ENCODE results near the gene IL22RA1.

DNA sequence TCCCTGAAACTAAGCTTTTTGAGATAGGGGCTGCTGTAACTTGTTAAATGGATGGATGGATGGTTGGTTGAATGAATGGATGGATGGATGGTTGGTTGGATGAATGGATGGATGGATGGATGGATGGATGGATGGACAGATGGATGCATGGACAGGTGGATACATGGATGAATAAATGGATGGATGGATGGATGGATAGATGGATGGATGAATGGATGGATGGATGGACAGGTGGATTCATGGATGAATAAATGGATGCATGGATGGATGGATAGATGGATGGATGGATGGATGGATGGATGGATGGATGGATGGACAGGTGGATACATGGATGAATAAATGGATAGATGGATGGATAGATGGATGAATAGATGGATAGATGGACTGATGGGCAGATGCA is 57.9 kb downstream of the IL22RA1 start:
- TF ChIP-seq FOXP2 (optimal IDR thresholded peaks at IDR 0.05; ENCODE audit: borderline replicate concordance, extremely low read depth, extremely low read length, insufficient read depth) (no peak), SIN3A (IDR thresholded peaks at IDR 0.05; ENCODE audit: borderline replicate concordance, insufficient read depth, low read length) (no peak), POLR2AphosphoS5 (IDR thresholded peaks at IDR 0.05; ENCODE audit: low read depth, low read length) (no peak)
- TF ChIP-seq, protein P1, sequence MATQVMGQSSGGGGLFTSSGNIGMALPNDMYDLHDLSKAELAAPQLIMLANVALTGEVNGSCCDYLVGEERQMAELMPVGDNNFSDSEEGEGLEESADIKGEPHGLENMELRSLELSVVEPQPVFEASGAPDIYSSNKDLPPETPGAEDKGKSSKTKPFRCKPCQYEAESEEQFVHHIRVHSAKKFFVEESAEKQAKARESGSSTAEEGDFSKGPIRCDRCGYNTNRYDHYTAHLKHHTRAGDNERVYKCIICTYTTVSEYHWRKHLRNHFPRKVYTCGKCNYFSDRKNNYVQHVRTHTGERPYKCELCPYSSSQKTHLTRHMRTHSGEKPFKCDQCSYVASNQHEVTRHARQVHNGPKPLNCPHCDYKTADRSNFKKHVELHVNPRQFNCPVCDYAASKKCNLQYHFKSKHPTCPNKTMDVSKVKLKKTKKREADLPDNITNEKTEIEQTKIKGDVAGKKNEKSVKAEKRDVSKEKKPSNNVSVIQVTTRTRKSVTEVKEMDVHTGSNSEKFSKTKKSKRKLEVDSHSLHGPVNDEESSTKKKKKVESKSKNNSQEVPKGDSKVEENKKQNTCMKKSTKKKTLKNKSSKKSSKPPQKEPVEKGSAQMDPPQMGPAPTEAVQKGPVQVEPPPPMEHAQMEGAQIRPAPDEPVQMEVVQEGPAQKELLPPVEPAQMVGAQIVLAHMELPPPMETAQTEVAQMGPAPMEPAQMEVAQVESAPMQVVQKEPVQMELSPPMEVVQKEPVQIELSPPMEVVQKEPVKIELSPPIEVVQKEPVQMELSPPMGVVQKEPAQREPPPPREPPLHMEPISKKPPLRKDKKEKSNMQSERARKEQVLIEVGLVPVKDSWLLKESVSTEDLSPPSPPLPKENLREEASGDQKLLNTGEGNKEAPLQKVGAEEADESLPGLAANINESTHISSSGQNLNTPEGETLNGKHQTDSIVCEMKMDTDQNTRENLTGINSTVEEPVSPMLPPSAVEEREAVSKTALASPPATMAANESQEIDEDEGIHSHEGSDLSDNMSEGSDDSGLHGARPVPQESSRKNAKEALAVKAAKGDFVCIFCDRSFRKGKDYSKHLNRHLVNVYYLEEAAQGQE (IDR thresholded peaks at IDR 0.05; ENCODE audit: insufficient read depth in 1 of 2, low read depth in 2 of 2, low read length in 2 of 2), result no peak

Measured in PFSK-1 (cell line).